Psoas muscle (tissue), 8 donors: Measurements from ENCODE around the gene LRRC45. TPM values are rescaled to one million over a fixed set of nuclear protein-coding genes. Genes with fewer than 3 reads are reported as not detected.

ENCODE experiments used
- ATAC-seq, 4 donors: fragments of 200-7000 bp; cut with Tn5 transposase; one replicate each; pipeline ENCODE4 v1.9.1; 2020; ENCODE audit warnings: moderate library complexity in 3 of 4, mild to moderate bottlenecking in 2 of 4
- DNase-seq, 2 donors: peaks; one replicate each; pipeline ENCODE4 v3.0.0-alpha.2; 2020
- H3K27ac ChIP-seq: fragments of 200-600 bp; one replicate; pipeline ENCODE4 v1.8.0; 2022
- H3K27me3 ChIP-seq, 3 donors: fragments of 200-600 bp in 1 of 3; one replicate each; pipeline versions ENCODE4 v1.6.1 to v1.8.0; 2013 to 2022; ENCODE audit warnings: low read length in 2 of 3, mild to moderate bottlenecking in 2 of 3, moderate library complexity in 1 of 3; ENCODE audit not compliant: insufficient read depth in 3 of 3
- H3K36me3 ChIP-seq, 2 donors: fragments of 200-600 bp in 1 of 2; one replicate each; pipeline versions ENCODE4 v1.6.1 to v1.8.0; 2013 to 2022; ENCODE audit warnings: low read depth in 1 of 2, mild to moderate bottlenecking in 1 of 2, moderate library complexity in 1 of 2; ENCODE audit not compliant: insufficient read depth in 1 of 2
- H3K4me1 ChIP-seq: fragments of 200-600 bp; one replicate; pipeline ENCODE4 v1.8.0; 2022
- H3K4me3 ChIP-seq: fragments of 200-600 bp; one replicate; pipeline ENCODE4 v1.8.0; 2022; ENCODE audit warnings: mild to moderate bottlenecking
- H3K9me3 ChIP-seq: fragments of 200-600 bp; one replicate; pipeline ENCODE4 v1.8.0; 2022
- WGBS, 3 donors: extraction: QIAGEN DNeasy Blood & Tissue Kit; methylation state at CpG; one replicate each; pipeline versions ENCODE4 v1.1.6 to v1.1.7; 2013; 5-methylcytosine and 5-hydroxymethylcytosine counted together
- intact Hi-C, 2 donors: fragments of 100-400 bp; cut with DNase I; formaldehyde crosslinking; loops; one replicate each; pipeline versions ENCODE4 v1.11.0 to v1.14.2; 2022
- polyA plus RNA-seq, 3 donors: library from polyadenylated mRNA; stranded (reverse); fragments of 200-250 nt; gene quantifications; one replicate each; pipeline ENCODE4 v1.2.3, GENCODE V29; 2013
- total RNA-seq, 4 donors: library from RNA; stranded (reverse); fragmentation: NEBNext Ultra II Directional in 2 of 4; extraction: Animal tissue kit (Norgen Biotek cat#: 25700) in 2 of 4; gene quantifications; one replicate each; pipeline versions ENCODE4 v1.2.1 to v1.2.4, GENCODE V29; 2021 to 2023
- TF ChIP-seq, protein P1 (sequence below): fragments of 200-600 bp; IDR thresholded peaks from one replicate; pipeline ENCODE4 v1.8.0; 2022; ENCODE audit warnings: antibody characterized with exemption
- donor health status: healthy with polysubstance abuse.
- donor health status: DM: no; HTN: no; CAD: no; lungs with moderate emphysema.
- donor health status: Bipolar disorder and iron deficiency.
- donor health status: healthy.
- donor health status: DM: yes; HTN: yes; CAD: no.
- donor health status: DM: no; HTN: no; CAD: no.
- donor health status: DM: no; HTN: no; CAD: no.
- donor health status: DM: yes; HTN: yes; CAD: no.

Gene LRRC45
- total and polyA plus RNA-seq, 7 donors, result 1.4 to 7.1 (median 3.0) TPM

DNA sequence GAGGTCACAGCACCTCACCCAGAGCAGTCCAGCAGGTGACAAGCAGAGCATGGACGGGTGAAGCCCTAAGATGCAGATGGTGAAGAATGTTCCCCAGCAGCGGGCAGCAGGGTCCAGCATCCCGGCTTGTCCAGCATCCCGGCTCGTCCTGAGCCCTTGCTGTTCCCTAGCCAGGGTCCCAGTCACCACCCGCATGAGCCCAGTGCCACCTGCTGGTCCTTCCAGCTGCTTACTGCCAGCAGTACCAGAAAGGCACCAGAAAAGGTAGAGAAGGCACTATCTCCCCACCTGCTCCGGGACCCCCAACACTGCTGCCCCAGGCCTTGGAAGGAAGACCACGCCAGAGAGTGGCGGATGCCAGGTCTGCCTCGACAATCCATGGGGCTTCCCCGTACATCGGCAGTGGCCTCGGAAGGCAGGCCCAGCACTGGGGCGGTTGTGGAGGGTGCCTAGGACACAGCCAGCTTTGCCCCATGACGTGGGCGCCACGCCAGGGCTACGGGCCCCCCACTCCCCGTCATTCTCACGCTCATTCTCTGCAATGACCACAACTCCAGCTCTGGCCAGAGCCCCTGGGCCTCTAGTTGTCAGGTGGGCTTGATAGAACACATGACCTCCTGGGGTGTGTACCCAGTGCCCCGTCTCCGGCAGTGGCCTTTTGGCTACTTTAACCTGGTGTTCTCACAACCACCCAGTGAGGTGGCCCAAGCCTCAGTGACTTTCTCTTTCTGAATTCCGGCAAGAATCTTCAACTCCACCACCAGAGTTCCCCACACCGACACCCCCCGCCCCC lies 1.8 kb upstream of the LRRC45 start:
- Histone ChIP-seq H3K27ac (no peak overlapping the region), H3K9me3 (no peaks in the 10 kb centered on the region), H3K4me3 (peak overlapping the region; percentile 91), H3K4me1 (peaks cover 48% of the 10 kb centered on the region), H3K27me3 (no peaks in the 10 kb centered on the region), H3K36me3 (peaks cover 0 to 3% of the 10 kb centered on the region in 2 donors)
- WGBS, 3 donors, result 29 to 48% (median 32%) methylated on average over 25 of the region's 25 CpGs
- peak; percentile 23 to 55 (median 38) for ATAC-seq
- intact Hi-C loops, result loop anchor here (1.0 to 2.0 kb wide), 3 partner anchors 62 to 153 kb away; no protein-coding TSS in a partner anchor
- DNase-seq, result peak; percentile 74 to 90
- TF ChIP-seq, protein P1, sequence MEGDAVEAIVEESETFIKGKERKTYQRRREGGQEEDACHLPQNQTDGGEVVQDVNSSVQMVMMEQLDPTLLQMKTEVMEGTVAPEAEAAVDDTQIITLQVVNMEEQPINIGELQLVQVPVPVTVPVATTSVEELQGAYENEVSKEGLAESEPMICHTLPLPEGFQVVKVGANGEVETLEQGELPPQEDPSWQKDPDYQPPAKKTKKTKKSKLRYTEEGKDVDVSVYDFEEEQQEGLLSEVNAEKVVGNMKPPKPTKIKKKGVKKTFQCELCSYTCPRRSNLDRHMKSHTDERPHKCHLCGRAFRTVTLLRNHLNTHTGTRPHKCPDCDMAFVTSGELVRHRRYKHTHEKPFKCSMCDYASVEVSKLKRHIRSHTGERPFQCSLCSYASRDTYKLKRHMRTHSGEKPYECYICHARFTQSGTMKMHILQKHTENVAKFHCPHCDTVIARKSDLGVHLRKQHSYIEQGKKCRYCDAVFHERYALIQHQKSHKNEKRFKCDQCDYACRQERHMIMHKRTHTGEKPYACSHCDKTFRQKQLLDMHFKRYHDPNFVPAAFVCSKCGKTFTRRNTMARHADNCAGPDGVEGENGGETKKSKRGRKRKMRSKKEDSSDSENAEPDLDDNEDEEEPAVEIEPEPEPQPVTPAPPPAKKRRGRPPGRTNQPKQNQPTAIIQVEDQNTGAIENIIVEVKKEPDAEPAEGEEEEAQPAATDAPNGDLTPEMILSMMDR, result peak; percentile 77

DNA sequence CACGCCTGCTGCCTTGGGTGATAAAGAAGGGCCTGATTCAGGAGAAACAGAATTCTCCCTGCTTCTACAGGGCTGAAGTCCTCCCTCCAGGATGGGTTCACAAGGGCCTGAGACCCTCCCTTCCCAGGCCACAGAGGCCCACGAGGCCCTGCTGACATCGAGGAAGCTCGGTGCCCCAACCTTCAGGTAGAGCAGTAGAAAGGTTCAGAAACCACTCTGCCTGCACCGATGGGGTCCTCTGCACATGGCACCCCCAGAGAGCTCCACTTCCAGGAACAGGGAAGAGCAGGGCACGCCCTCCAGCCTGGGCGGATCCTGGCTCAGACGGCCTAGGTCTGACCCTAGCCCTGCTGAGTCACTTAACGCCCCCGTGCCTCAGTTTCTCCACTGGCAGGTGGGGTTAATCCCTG lies 1.2 kb upstream of the LRRC45 start:
- H3K27ac ChIP-seq, result peak overlapping the region; percentile 78

DNA sequence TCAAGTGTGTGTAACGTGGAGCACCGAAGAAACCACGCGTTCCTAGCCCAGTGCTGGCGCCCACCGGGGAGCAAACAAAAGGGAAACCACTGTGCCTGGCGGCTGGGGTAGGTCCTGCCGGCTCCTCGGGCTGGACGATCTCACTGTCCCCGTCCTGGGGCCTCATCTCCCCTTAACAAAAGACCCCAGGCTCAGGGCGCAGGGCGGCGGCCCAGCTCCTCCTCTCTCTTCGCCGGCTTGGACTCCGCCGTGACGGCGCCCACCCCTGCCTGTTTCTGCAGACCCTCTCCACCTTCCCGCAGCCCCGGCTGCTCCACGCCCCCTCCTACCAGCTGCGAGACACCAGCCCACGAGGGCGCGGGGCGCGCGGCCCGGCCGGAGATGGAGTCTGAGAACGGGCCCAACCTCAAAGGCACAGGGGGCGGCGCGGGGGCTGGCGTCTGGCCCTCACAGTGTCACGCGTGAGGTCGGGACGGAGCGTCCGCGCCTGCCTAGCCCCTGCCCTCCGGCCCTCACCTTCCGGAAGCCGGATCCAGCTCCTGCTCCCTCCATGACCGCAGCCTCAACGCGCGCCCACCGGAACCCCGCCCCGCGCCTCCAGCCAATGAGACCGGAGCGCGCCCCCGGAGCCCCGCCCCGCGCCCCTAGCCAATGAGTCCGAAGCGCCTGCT lies 660 bp upstream of the LRRC45 start, which contains the start of gene CENPX:
Gene CENPX (minus strand): TSS at position 569 of the 671 bp plus-strand sequence. CDS start 17 bp downstream, at position 552.
- H3K4me1 ChIP-seq, result peaks cover 46% of the 10 kb centered on the region
- H3K27ac ChIP-seq, result peak within 1 kb of the TSS; percentile 78
- intact Hi-C loops, result no loop called here
- H3K4me3 ChIP-seq, result peak within 1 kb of the TSS; percentile 91
- DNase-seq (no peak), ATAC-seq (no peak)
- H3K36me3 ChIP-seq, result peaks cover 0 to 2% of the 10 kb centered on the region in 2 donors
- no peaks in the 10 kb centered on the region for H3K27me3 ChIP-seq
- H3K9me3 ChIP-seq, result no peaks in the 10 kb centered on the region
- TF ChIP-seq, protein P1, result no peak
- 1% methylated on average over 34 to 64 of the region's 64 CpGs for WGBS, 3 donors

More for the DNA sequence above, 1.2 kb upstream of the LRRC45 start:
- Histone ChIP-seq H3K9me3 (no peaks in the 10 kb centered on the region), H3K27me3 (no peaks in the 10 kb centered on the region), H3K36me3 (peaks cover 0 to 3% of the 10 kb centered on the region in 2 donors), H3K4me3 (peak overlapping the region; percentile 91), H3K4me1 (peaks cover 48% of the 10 kb centered on the region)
- 11 to 14% (median 12%) methylated on average over 10 of the region's 10 CpGs for WGBS, 3 donors
- no peak for DNase-seq
- TF ChIP-seq, protein P1, result no peak
- intact Hi-C loops, result loop anchor here (1.0 to 2.0 kb wide), 3 partner anchors 63 to 153 kb away; no protein-coding TSS in a partner anchor
- ATAC-seq, result no peak

DNA sequence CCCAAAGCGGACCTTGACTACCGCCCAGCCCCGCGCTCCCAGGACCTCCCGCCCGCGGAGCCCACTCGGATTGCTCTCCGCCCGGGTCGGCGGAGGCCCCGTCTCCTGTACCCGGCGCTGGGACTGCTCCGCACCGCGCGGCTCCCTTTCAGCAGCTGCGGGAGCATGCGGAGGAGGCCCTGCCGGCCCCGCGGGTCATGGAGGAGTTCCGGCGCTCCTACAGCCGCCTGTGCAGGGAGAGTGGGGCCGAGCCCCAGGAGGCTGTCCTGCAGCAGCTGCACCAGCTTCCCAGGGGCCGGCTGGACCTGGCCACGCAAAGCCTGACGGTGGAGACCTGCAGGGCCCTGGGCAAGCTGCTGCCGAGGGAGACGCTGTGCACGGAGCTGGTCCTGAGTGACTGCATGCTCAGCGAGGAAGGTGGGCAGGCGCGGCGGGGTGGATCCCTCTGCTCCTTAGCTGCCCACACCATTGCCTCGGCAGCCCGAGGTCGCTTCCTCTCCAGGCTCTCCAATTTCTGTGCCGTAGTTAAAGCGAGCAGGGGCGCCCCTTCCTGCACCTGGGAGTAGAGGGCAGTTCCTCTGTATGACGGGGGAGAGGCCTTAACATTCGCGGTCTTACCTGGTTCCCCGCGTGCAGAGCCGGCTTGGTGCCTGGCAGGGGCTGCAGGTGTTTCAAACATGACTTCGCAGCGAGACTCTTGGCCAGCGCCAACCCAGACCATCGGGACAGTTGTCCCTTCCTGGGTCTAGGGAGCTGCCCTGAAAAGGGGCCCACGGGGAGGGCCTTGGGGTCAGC lies 539 bp downstream of the LRRC45 start:
- Histone ChIP-seq H3K4me1 (peaks cover 34% of the 10 kb centered on the region), H3K4me3 (peak overlapping the region; percentile 83), H3K36me3 (no peaks in the 10 kb centered on the region), H3K27ac (peak overlapping the region; percentile 32), H3K27me3 (no peaks in the 10 kb centered on the region), H3K9me3 (no peaks in the 10 kb centered on the region)
- WGBS, 3 donors, result 6 to 7% (median 7%) methylated on average over 50 to 55 of the region's 55 CpGs
- no peak for DNase-seq
- TF ChIP-seq, protein P1, result no peak
- peak in 2 of 4 donors; percentile 0 to 1 for ATAC-seq
- intact Hi-C loops, result no loop called here
